Kidney epithelial cell (primary cell): Measurements from ENCODE around the gene RETREG1. TPM values are rescaled to one million over a fixed set of nuclear protein-coding genes. Genes with fewer than 3 reads are reported as not detected.

Experiments
- DNase-seq: peaks from one replicate; pipeline ENCODE4 v3.0.0-alpha.2; 2010; ENCODE audit warnings: low read depth
- H3K27me3 ChIP-seq: 2 replicates; pipeline ENCODE4 v1.6.0; 2011; ENCODE audit warnings: low read length; ENCODE audit not compliant: control insufficient read depth, insufficient read depth
- H3K36me3 ChIP-seq: 2 replicates; pipeline ENCODE4 v1.5.1; 2011; ENCODE audit warnings: low read length; ENCODE audit not compliant: control insufficient read depth, insufficient read depth
- H3K4me3 ChIP-seq: 2 replicates; pipeline ENCODE4 v1.5.1; 2011; ENCODE audit warnings: low read depth, mild to moderate bottlenecking, control low read depth, low read length
- total RNA-seq: library from RNA; depleted of rRNA; stranded (reverse); fragments of >200 nt; gene quantifications from 2 replicates; pipeline ENCODE4 v1.2.3, GENCODE V29; 2015
- TF ChIP-seq, protein P1 (sequence below): IDR thresholded peaks from 2 replicates; pipeline ENCODE4 v1.5.1; 2011; ENCODE audit warnings: mild to moderate bottlenecking, moderate library complexity, low read length, control low read depth, inconsistent platforms; ENCODE audit not compliant: insufficient read depth, poor library complexity, severe bottlenecking

The RETREG1 gene
- total RNA-seq, 1 donor from 2014 or later, result 14.8 TPM

DNA sequence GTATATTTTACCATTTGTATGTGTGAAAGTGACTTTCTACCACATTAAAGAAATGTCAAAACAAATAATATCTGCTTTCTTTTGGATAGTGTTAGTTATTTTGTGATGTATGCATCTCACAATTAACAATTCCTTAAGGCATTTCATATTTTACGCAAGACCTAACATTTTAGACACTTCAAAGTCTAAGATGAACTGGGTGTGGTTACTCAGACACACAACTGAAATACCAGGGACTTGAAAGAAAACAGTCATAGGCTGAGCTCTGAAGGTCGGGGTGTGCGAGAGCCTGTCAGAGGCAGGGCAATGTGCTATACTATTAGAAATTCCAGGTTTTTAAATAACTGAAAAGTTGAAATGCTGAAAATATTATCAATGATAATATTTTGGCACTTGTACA, 106.7 kb downstream of the RETREG1 start:
- Histone ChIP-seq H3K4me3 (no peak overlapping the region), H3K27me3 (no peaks in the 10 kb centered on the region), H3K36me3 (no peaks in the 10 kb centered on the region)
- TF ChIP-seq, protein P1, sequence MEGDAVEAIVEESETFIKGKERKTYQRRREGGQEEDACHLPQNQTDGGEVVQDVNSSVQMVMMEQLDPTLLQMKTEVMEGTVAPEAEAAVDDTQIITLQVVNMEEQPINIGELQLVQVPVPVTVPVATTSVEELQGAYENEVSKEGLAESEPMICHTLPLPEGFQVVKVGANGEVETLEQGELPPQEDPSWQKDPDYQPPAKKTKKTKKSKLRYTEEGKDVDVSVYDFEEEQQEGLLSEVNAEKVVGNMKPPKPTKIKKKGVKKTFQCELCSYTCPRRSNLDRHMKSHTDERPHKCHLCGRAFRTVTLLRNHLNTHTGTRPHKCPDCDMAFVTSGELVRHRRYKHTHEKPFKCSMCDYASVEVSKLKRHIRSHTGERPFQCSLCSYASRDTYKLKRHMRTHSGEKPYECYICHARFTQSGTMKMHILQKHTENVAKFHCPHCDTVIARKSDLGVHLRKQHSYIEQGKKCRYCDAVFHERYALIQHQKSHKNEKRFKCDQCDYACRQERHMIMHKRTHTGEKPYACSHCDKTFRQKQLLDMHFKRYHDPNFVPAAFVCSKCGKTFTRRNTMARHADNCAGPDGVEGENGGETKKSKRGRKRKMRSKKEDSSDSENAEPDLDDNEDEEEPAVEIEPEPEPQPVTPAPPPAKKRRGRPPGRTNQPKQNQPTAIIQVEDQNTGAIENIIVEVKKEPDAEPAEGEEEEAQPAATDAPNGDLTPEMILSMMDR, result no peak
- DNase-seq, result no peak

DNA sequence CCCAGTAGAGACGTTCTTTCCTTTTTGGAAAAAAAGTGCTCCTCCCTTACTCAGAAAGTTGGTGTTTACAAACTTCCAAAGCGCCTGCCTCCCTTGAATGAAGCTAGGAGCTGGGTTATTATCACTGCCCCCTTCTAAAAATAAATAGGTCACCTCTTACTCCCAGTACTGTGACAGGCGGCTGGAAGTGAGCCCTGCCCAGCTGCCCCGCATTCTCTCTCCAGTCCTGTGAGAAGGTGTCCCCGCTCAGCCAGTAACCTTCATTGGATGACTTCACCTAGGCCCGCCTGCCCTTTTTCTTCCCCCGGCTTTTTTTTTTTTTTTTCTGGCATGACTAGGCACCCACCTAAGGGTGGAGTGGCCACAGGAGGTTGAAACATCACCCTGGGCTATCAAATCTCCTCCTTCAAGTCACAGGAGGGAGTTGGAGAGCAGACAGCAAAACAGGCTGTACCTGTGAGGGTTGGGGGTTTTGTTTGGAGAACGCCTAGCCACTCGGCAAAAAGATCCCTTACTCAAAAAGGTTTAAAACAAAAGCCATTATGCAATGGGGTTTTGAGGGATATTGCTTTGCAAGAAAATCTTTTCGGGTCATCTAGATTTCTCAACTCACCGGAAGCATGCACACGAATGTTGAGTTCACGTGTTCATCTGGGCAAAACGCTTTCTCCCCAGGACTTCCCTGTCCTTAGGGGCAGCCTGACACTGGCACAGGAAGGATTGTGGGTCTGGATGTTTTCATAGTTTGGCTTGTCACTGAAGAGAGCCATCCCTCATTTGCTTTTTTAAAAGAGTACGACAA, 107.9 kb downstream of the RETREG1 start:
- no peaks in the 10 kb centered on the region for H3K36me3 ChIP-seq
- TF ChIP-seq, protein P1, result no peak
- no peak overlapping the region for H3K4me3 ChIP-seq
- H3K27me3 ChIP-seq, result no peaks in the 10 kb centered on the region
- no peak for DNase-seq

DNA sequence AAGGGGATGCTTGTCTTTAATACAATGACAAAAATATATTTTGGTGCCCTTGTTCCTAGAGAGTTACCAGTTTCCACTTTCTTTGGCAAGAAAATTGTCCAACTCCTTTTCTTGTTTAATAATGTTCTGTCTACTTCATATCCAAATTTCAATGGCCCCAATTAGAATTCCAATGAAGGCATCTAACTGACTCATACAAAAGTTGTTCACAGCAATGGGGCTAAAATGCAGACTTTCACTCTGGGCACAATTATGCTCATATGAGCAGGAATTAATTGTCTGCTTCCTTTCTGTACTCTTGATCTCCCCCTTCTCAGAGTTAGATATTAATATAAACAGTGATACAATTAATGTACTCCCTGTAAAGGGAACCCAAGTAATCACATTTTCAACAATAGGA, 109.1 kb downstream of the RETREG1 start:
- no peak for DNase-seq
- no peaks in the 10 kb centered on the region for H3K27me3 ChIP-seq
- TF ChIP-seq, protein P1, result no peak
- no peak overlapping the region for H3K4me3 ChIP-seq
- no peaks in the 10 kb centered on the region for H3K36me3 ChIP-seq

DNA sequence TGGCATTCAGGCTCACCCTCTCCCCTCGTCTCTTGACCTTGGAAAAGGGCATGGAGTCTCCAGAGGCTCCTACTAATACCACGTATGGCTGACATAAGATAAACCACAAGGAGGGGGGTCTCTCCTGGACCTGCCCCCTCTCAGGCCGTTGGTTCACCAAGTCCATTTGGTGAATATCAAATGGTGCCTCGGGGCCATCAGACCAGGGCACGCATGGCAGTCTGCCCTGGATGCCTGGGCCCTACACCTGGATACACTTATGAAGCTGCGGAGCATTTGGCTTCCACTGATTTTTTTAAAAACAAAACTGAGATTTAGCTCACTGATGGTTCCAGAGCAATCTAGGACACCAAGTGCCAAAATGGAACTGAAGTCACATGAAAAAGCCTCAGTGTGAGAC, 110.9 kb downstream of the RETREG1 start:
- TF ChIP-seq, protein P1, result no peak
- no peaks in the 10 kb centered on the region for H3K27me3 ChIP-seq
- no peak for DNase-seq
- no peak overlapping the region for H3K4me3 ChIP-seq
- H3K36me3 ChIP-seq, result no peaks in the 10 kb centered on the region

DNA sequence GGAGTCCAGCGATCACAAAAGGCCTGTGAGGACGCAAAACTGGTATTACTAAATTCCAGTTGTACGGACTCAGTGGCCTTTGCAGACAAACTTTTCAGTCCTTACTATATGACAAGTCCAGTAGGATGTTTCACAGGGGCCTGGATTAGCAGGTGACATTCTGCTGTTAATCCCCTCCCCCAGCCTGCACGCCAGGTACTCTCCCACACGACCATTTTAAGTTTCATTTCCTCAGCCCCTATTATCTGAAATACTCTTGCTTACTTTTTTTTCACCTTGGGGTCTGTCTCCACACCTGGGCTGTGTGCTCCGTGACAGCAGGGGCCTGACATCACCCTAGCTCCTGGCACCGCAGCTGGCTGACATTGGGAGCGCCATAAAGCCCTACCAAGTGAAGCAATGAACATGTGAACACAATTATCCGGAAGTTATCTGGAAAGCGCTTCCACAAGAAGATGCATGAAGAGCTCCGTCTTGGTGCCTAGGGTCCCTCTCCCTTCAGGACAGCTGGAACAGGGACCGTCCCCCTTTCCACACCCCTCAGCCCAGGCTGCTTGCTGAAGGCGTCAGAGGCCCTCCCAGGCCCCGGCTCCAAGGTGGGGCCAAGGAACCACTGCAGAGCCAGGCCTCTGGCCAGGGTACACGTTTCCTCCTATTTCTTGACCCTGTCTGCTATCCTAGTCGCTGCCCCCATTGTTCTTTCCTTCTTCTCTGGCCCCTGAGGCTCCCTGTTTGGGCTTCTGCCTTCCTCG, 111.5 kb downstream of the RETREG1 start:
- H3K4me3 ChIP-seq, result no peak overlapping the region
- DNase-seq, result no peak
- no peaks in the 10 kb centered on the region for H3K36me3 ChIP-seq
- H3K27me3 ChIP-seq, result no peaks in the 10 kb centered on the region
- TF ChIP-seq, protein P1, result no peak

DNA sequence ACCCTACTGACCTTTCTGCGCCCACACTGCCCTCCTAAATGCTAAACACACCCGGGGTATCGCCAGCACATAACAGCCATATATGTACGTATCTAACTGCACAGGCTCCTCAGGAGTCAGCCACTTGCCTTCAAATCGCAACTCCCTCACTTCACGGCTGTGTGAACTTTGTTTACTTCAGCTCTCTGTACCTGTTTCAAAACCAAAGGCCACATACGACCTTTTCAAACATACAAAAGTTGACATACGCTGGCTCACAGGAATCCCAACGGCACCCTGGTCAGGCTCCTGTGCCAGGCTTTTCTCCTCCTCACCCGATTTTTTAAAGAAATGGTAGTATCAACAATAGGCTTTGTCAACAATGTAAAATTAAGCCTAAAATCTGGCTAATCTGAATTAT, 112.2 kb downstream of the RETREG1 start:
- DNase-seq, result no peak
- Histone ChIP-seq H3K4me3 (no peak overlapping the region), H3K27me3 (no peaks in the 10 kb centered on the region), H3K36me3 (no peaks in the 10 kb centered on the region)
- TF ChIP-seq, protein P1, result no peak
